Mucosa of rectum (tissue), 2 donors: Measurements from ENCODE around the gene MICAL2.

ENCODE experiments used
- H3K27ac ChIP-seq, 2 donors: one replicate each; pipeline ENCODE4 v1.7.0; 2013; ENCODE audit warnings: inconsistent platforms in 2 of 2, low read depth in 2 of 2, low read length in 2 of 2
- H3K27me3 ChIP-seq, 2 donors: one replicate each; pipeline ENCODE4 v1.7.0; 2013; ENCODE audit warnings: low read length in 2 of 2; ENCODE audit not compliant: control insufficient read depth in 2 of 2, insufficient read depth in 2 of 2
- H3K36me3 ChIP-seq, 2 donors: one replicate each; pipeline ENCODE4 v1.7.0; 2013; ENCODE audit warnings: low read length in 2 of 2; ENCODE audit not compliant: control insufficient read depth in 2 of 2, insufficient read depth in 2 of 2
- H3K4me1 ChIP-seq, 2 donors: one replicate each; pipeline ENCODE4 v1.7.0; 2013; ENCODE audit warnings: low read length in 2 of 2, mild to moderate bottlenecking in 1 of 2; ENCODE audit not compliant: control insufficient read depth in 2 of 2, insufficient read depth in 2 of 2
- H3K4me3 ChIP-seq, 2 donors: one replicate each; pipeline ENCODE4 v1.7.0; 2013; ENCODE audit warnings: low read length in 2 of 2
- H3K9ac ChIP-seq, 2 donors: one replicate each; pipeline ENCODE4 v1.7.0; 2013; ENCODE audit warnings: low read length in 2 of 2, low read depth in 1 of 2, mild to moderate bottlenecking in 1 of 2
- H3K9me3 ChIP-seq, 2 donors: one replicate each; pipeline ENCODE4 v1.7.0; 2013; ENCODE audit warnings: low read length in 2 of 2; ENCODE audit not compliant: control insufficient read depth in 2 of 2
- donor health status: healthy.
- donor health status: Normal muscosa, but diverticular disease.

Gene MICAL2

DNA sequence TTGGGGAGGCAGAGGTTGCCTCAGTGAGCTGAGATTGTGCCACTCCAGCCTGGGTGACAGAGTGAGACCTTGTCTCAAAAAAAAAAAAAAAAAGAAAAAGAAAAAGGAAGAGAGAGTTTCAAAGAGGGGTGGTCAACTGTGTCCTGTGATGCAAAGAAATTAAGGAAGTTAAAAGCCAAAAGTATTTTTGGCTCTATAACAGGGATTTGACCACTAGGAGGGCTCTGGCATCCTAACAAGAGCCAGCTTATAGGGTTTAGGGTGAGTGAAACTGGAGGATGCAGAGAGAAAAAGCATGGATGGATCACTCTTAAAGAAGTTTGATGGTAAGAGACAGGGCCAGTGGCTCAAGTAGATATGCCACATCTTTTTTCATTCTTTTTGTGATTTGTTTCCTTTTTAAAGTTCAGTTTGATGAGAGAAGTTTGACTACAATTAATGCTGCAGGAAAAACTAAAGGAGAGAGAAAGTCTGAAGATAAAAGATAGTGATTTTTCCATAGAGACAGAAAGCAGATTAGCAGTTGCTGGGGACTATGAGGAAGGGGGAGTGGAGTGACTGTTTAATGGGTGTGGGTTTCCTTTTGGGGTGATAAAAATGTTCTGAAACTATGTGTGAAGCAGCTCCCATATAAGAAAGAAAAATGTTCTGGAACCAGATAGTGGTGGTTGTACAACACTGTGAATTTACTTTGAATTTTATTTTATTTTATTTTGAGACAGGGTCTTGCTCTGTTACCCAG, 11.1 kb upstream of the MICAL2 start:
- Histone ChIP-seq H3K4me1 (peaks cover 22 to 50% of the 10 kb centered on the region in 2 donors), H3K27ac (peak overlapping the region; percentile 84 to 92), H3K27me3 (no peaks in the 10 kb centered on the region)

GRCh38 chr11:12100429-12100828, 10.0 kb upstream of the MICAL2 start:
- Histone ChIP-seq H3K9ac (peak overlapping the region; percentile 48 to 54), H3K36me3 (no peaks in the 10 kb centered on the region), H3K4me1 (peaks cover 19 to 42% of the 10 kb centered on the region in 2 donors), H3K27ac (peak overlapping the region; percentile 84 to 92), H3K27me3 (no peaks in the 10 kb centered on the region), H3K9me3 (no peaks in the 10 kb centered on the region), H3K4me3 (peak overlapping the region in 1 of 2 donors; percentile 5)

More for the DNA sequence above, 11.1 kb upstream of the MICAL2 start:
- peak overlapping the region in 1 of 2 donors; percentile 54 for H3K9ac ChIP-seq
- H3K36me3 ChIP-seq = no peaks in the 10 kb centered on the region
- no peak overlapping the region for H3K4me3 ChIP-seq
- H3K9me3 ChIP-seq = no peaks in the 10 kb centered on the region

DNA sequence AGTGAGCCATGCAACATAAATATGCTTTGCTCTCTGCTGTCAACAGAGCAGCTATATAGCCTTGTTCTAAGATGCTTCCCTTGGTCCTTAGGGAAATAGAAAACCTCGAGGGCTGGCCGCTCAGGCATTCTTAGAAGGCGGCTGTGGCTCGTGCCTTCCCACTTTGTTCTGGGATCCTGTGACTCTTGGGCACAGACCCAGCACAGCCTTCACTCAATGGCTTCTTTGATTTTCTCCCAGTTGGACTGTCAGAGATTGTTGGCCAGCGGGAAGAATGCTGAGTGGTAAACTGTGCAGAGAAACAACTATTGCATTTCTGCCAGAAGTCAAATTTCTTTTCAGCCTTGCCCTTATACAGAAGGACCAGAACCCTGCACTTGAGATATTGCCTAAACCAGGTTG, 9.5 kb upstream of the MICAL2 start:
- Histone ChIP-seq H3K27me3 (no peaks in the 10 kb centered on the region), H3K4me1 (peaks cover 15 to 38% of the 10 kb centered on the region in 2 donors), H3K9me3 (no peaks in the 10 kb centered on the region), H3K9ac (peak overlapping the region in 1 of 2 donors; percentile 54), H3K27ac (peak overlapping the region; percentile 84 to 92), H3K36me3 (no peaks in the 10 kb centered on the region), H3K4me3 (peak overlapping the region in 1 of 2 donors; percentile 5)

GRCh38 chr11:12101318-12101717, 9.1 kb upstream of the MICAL2 start:
- H3K9ac ChIP-seq = no peak overlapping the region
- H3K4me3 ChIP-seq = no peak overlapping the region
- H3K4me1 ChIP-seq = peaks cover 13 to 33% of the 10 kb centered on the region in 2 donors
- no peaks in the 10 kb centered on the region for H3K9me3 ChIP-seq
- no peaks in the 10 kb centered on the region for H3K27me3 ChIP-seq
- H3K27ac ChIP-seq = peak overlapping the region; percentile 84 to 92
- no peaks in the 10 kb centered on the region for H3K36me3 ChIP-seq

DNA sequence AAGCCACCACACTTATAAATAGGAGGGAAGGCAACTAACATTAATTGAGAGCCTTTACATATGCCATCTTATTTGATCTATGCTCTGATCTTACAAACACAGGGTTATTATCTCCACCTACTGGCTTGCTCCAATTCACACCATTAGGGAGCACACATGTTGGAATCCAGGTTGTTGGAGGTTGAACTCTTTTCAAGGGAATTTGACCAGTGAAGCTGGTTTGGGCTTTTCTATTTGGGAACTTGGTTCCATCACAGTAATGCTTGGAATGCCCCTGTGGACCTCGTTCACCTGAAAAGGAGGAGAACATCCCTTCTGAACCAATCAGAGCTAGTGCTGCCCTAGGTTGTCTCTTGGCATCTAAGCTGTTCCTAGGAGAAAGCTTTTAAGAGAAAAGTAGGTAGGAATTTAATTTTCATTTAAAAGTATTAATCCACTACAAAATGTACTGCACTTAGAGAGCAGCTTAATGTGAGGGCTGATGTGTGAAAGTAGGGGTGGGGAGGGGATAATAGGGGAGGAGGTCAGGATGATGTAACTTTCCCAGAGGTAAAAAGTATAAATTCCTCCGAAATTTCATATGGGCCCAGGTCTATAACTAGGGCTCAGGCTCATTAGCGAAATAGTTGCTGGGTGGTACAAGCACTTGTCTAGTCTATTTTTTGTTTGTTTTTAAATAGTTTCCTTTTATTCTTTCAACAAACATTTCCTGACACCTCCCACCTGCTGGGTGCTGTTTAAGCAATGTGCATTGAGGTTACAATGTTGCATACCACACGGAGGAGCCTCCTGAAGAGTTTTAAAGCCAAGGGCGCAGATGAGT, 7.6 kb upstream of the MICAL2 start:
- H3K4me3 ChIP-seq = no peak overlapping the region
- no peak overlapping the region for H3K27ac ChIP-seq
- no peaks in the 10 kb centered on the region for H3K9me3 ChIP-seq
- H3K27me3 ChIP-seq = no peaks in the 10 kb centered on the region
- H3K9ac ChIP-seq = no peak overlapping the region
- no peaks in the 10 kb centered on the region for H3K36me3 ChIP-seq
- H3K4me1 ChIP-seq = peaks cover 13 to 29% of the 10 kb centered on the region in 2 donors

DNA sequence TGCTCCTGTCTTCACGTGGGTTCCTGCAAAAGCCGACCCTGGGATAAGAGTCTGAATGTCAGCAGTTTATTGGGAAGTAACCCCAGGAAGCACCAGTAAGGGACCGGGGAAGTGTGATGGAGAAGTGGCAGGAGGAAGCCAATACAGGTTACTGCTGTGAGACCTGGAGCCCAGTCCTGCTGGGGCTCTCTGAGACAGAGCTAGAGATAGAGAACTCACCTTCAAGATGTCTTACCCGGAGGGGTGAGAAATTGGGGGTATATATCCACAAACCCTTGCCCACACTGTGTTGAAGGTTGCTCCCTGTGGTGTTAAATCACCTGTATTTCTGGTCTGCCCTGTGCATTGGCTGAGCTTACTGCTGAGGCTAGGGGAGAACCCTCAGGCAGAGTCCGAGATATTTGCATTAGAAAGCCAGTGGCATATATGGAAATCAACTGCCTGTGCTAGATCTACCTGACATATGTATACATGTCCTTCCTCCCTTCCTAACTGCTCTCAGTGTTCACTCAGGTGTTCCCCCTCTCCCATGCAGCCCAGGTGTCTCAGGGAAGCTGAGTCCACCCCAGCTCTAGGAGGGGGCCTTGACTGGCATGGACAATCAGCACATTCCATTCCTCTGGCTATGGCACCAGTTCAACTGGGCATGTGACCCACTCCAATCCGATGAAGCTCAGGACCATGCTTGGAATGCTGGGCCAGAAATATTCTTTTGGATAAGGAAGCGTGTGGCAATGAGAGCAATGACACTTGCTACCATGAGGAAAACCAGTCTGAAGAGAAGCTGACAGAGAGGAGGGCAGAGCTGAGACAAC, 6.8 kb upstream of the MICAL2 start:
- peaks cover 13 to 29% of the 10 kb centered on the region in 2 donors for H3K4me1 ChIP-seq
- H3K9ac ChIP-seq = no peak overlapping the region
- H3K27me3 ChIP-seq = no peaks in the 10 kb centered on the region
- H3K27ac ChIP-seq = no peak overlapping the region
- no peaks in the 10 kb centered on the region for H3K36me3 ChIP-seq
- no peaks in the 10 kb centered on the region for H3K9me3 ChIP-seq
- H3K4me3 ChIP-seq = no peak overlapping the region

DNA sequence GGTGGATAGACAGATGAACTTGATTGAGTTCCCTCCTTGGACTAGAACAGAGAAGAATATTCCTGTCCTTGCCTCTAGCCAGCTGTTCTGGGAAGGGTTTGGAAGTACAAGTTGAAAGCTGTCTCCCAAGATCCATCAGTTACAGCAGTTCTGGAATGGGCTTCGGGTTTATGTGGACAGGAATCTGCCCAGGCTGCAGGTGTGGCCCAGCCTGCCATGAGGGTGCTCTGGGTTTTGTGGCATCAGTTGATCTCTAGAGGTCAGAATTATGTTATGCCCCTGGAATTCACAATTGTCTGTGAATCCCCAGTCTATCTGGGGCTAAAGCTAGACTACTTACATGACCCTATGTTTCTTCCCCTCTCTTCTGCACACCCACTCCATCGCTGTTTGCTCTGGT, 4.9 kb upstream of the MICAL2 start:
- no peaks in the 10 kb centered on the region for H3K36me3 ChIP-seq
- no peak overlapping the region for H3K4me3 ChIP-seq
- peaks cover 15 to 26% of the 10 kb centered on the region in 2 donors for H3K4me1 ChIP-seq
- no peaks in the 10 kb centered on the region for H3K27me3 ChIP-seq
- no peak overlapping the region for H3K9ac ChIP-seq
- no peak overlapping the region for H3K27ac ChIP-seq
- H3K9me3 ChIP-seq = no peaks in the 10 kb centered on the region

DNA sequence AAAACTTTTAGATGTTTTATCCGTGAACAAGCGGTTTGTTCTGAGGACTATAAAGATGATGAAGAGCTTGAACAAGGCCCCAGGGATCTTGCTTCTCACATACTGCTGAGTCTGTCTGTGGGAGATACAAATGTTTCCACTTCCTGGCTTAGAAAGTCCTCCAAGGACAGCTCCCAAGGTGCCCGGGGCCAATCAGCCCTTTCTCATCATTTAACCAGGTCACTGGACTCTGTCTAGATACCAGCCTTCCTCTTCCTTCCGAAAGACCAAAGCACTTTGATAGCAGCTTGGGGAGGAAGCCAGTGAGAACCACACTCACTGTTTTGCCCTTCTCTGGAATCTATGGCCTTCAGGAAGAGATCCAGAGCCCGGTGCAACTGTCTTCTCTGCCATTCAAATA, 4.3 kb upstream of the MICAL2 start:
- Histone ChIP-seq H3K4me3 (no peak overlapping the region), H3K27me3 (no peaks in the 10 kb centered on the region), H3K36me3 (no peaks in the 10 kb centered on the region), H3K27ac (no peak overlapping the region), H3K9ac (no peak overlapping the region), H3K4me1 (peaks cover 9 to 20% of the 10 kb centered on the region in 2 donors), H3K9me3 (no peaks in the 10 kb centered on the region)

DNA sequence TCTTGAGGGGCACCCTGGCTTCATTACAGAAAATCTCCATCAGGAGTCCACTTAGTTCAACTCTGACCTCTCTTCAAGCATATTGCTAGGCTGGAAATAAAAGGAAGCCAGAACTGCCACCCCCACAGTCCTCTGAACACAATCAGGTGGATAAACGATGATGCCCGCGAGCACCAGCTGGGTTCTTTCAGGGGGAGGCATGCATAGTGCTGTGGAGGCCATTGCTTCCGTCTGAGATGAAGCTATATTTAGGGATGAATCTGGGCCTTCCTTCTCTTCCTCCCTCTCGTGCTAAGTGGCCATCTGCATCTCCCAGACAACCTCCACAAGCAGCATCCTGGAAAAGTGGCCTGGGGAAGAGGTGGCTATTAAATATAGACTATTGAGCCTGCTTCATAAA, 3.9 kb upstream of the MICAL2 start:
- H3K27me3 ChIP-seq = no peaks in the 10 kb centered on the region
- H3K4me1 ChIP-seq = peaks cover 8 to 17% of the 10 kb centered on the region in 2 donors
- H3K36me3 ChIP-seq = no peaks in the 10 kb centered on the region
- no peak overlapping the region for H3K27ac ChIP-seq
- no peak overlapping the region for H3K9ac ChIP-seq
- H3K9me3 ChIP-seq = no peaks in the 10 kb centered on the region
- H3K4me3 ChIP-seq = no peak overlapping the region
